GM18951 (cell line): ENCODE data around the gene RBPJ.

ENCODE experiments used
- POLR2A ChIP-seq: IDR thresholded peaks from 4 replicates; pipeline ENCODE4 v1.6.1; 2011; ENCODE audit warnings: mild to moderate bottlenecking; ENCODE audit not compliant: insufficient read length, insufficient read depth; ENCODE audit errors: extremely low read depth
- in situ Hi-C: fragments of 300-500 bp; cut with MboI; formaldehyde crosslinking; loops from one replicate; pipeline ENCODE4 v1.12.0; 2022; ENCODE audit warnings: low sequenced_read_pairs, mixed read lengths, inconsistent platforms; ENCODE audit not compliant: unreplicated experiment

The RBPJ gene

GRCh38 chr4:26384380-26385057 is 63.7 kb downstream of the RBPJ start:
- in situ Hi-C loops: no loop called here
- TF ChIP-seq POLR2A: no peak

- no peak for TF ChIP-seq POLR2A
- in situ Hi-C loops: no loop called here
Measured at GRCh38 chr4:26385690-26386089, 64.9 kb downstream of the RBPJ start.

GRCh38 chr4:26386386-26386785 is 65.6 kb downstream of the RBPJ start:
- TF ChIP-seq POLR2A: no peak
- in situ Hi-C loops: no loop called here

GRCh38 chr4:26388671-26389070 is 67.9 kb downstream of the RBPJ start:
- in situ Hi-C loops: no loop called here
- TF ChIP-seq POLR2A: no peak

- TF ChIP-seq POLR2A: no peak
- in situ Hi-C loops: no loop called here
Measured at GRCh38 chr4:26397086-26397485, 76.3 kb downstream of the RBPJ start.

- in situ Hi-C loops: loop anchor here (10.0 kb wide), 1 partner anchor 345 kb away; no protein-coding TSS in a partner anchor
- no peak for TF ChIP-seq POLR2A
Measured at GRCh38 chr4:26400132-26400531, 79.3 kb downstream of the RBPJ start.

- in situ Hi-C loops: loop anchor here (10.0 kb wide), 1 partner anchor 347 kb away; no protein-coding TSS in a partner anchor
Measured at GRCh38 chr4:26402017-26402416, 81.2 kb downstream of the RBPJ start.

- in situ Hi-C loops: loop anchor here (10.0 kb wide), 1 partner anchor 348 kb away; no protein-coding TSS in a partner anchor
- no peak for TF ChIP-seq POLR2A
Measured at GRCh38 chr4:26402458-26402857, 81.6 kb downstream of the RBPJ start.

GRCh38 chr4:26404743-26405206 is 84.0 kb downstream of the RBPJ start:
- no peak for TF ChIP-seq POLR2A
- in situ Hi-C loops: loop anchor here (5.0 to 10.0 kb wide), 2 partner anchors 77 to 350 kb away; no protein-coding TSS in a partner anchor

GRCh38 chr4:26406346-26406975 is 85.6 kb downstream of the RBPJ start:
- in situ Hi-C loops: loop anchor here (5.0 to 10.0 kb wide), 2 partner anchors 79 to 352 kb away; no protein-coding TSS in a partner anchor
- TF ChIP-seq POLR2A: no peak

GRCh38 chr4:26407476-26407875 is 86.7 kb downstream of the RBPJ start:
- in situ Hi-C loops: loop anchor here (5.0 to 10.0 kb wide), 2 partner anchors 80 to 353 kb away; no protein-coding TSS in a partner anchor
- no peak for TF ChIP-seq POLR2A

- in situ Hi-C loops: no loop called here
- no peak for TF ChIP-seq POLR2A
Measured at GRCh38 chr4:26410385-26411293, 89.8 kb downstream of the RBPJ start.
